Nephron progenitor cell (in vitro differentiated cells): ENCODE results near the gene RAMP3.

Source experiments
- DNase-seq: peaks from one replicate; pipeline ENCODE4 v3.0.0; 2021
- H3K27ac Mint-ChIP-seq: 2 replicates; pipeline ENCODE4 v1.8.0; 2021; ENCODE audit warnings: mild to moderate bottlenecking, moderate library complexity, mixed read lengths
- H3K27me3 Mint-ChIP-seq: 2 replicates; pipeline ENCODE4 v1.8.0; 2021; ENCODE audit warnings: mild to moderate bottlenecking, low read depth, mixed read lengths; ENCODE audit not compliant: poor library complexity
- H3K36me3 Mint-ChIP-seq: 2 replicates; pipeline ENCODE4 v1.8.0; 2021; ENCODE audit warnings: low read depth, mixed read lengths
- H3K4me1 Mint-ChIP-seq: 2 replicates; pipeline ENCODE4 v1.8.0; 2021; ENCODE audit warnings: mixed read lengths
- H3K4me3 Mint-ChIP-seq: 2 replicates; pipeline ENCODE4 v1.8.0; 2021; ENCODE audit warnings: mild to moderate bottlenecking, moderate library complexity, mixed read lengths
- H3K9me3 Mint-ChIP-seq: 2 replicates; pipeline ENCODE4 v1.8.0; 2021; ENCODE audit warnings: mild to moderate bottlenecking, moderate library complexity, mixed read lengths
- CTCF ChIP-seq: fragments of 200-600 bp; sonication (generic); IDR thresholded peaks from 2 replicates; pipeline ENCODE4 v1.5.0; 2021; ENCODE audit warnings: antibody characterized with exemption

RAMP3 gene

DNA sequence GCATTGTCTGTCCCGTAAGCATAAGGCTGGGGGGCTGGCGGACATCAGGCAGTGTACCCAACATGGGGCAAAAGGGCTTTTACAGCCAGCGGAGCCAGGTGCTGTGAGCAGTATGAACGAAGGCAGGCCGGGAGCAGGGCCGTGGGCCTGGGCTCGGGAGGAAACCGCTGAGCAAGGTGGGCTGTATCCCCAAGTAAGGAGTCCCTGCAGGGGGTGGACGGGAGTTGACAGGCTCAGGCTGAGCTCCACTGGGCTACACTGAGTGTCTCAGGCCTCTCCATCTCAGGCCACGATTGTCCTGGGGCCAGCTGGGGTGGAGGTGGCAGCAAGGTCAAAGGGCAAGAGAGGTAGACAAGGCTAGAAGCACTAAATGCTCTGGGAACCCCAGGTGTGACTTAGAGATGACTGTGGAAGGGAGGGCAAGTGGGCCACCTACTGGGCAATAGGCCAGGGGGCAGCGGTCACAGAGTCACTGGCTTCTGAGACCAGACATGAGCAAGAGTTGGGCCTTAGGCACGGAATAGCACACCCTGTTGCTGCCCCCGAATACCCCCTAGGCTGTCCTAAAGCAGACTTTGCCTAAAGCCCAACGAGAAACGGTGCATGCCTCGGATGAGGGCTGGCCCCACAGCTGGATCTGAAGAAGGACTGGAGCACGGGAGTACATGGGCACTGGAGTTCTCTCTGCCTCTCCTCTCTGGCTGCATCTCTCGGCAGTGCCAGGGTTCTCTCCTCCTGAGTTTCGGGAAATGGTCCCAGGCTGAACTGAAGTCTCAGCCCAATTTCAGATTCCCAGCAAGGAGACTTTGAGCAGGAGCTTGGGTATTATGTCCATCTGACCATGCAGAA is 10.8 kb upstream of the RAMP3 start:
- Mint-ChIP-seq H3K27ac (no peak overlapping the region), H3K4me3 (no peak overlapping the region), H3K4me1 (no peaks in the 10 kb centered on the region), H3K36me3 (no peaks in the 10 kb centered on the region), H3K27me3 (peaks cover 26% of the 10 kb centered on the region), H3K9me3 (no peaks in the 10 kb centered on the region)
- DNase-seq: no peak
- TF ChIP-seq CTCF: no peak

- Mint-ChIP-seq H3K4me3 (no peak overlapping the region), H3K9me3 (no peaks in the 10 kb centered on the region), H3K4me1 (peaks cover 5% of the 10 kb centered on the region), H3K27me3 (peaks cover 22% of the 10 kb centered on the region), H3K27ac (no peak overlapping the region), H3K36me3 (no peaks in the 10 kb centered on the region)
- TF ChIP-seq CTCF: no peak
- DNase-seq: no peak
Observed at GRCh38 chr7:45147858-45148652, 9.5 kb upstream of the RAMP3 start.

DNA sequence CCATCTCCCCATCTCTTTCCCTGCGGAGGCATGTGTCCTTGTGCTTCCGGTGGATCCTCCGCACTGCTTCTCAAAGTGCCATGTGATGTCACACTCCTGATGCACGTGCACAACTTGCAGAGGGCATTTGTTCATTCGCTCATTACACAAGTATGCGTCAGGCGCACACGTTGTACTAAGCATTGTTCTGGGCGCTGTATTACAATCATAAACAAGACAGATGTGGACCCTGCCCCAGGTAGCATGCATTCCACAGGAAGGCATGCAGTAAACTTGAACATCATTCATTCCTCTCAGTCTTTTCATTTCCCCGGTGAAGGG is 9.0 kb upstream of the RAMP3 start:
- no peaks in the 10 kb centered on the region for H3K36me3 Mint-ChIP-seq
- no peak for DNase-seq

DNA sequence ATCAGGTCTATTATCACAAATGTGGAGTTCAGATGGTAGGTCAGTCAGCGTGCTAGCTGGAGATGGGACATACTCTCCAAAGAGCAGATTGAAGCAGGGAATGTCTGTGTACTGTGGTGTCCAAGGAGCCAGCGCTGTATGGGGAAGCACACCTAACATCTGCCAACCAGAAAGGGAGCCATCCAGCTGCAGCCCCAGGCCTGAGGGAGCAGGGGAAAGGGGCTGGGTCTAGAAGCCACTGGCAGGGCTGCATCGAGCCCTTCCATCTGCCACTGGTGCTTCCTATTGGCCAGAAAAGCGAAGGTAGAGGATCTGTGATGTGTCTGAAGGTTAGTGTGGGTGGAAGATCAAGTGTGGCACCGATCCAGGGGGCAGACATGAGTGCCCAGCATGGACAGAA is 8.0 kb upstream of the RAMP3 start:
- H3K4me1 Mint-ChIP-seq: peaks cover 11% of the 10 kb centered on the region
- TF ChIP-seq CTCF: no peak
- H3K36me3 Mint-ChIP-seq: no peaks in the 10 kb centered on the region
- peaks cover 28% of the 10 kb centered on the region for H3K27me3 Mint-ChIP-seq
- H3K27ac Mint-ChIP-seq: no peak overlapping the region
- DNase-seq: no peak
- H3K4me3 Mint-ChIP-seq: no peak overlapping the region
- H3K9me3 Mint-ChIP-seq: no peaks in the 10 kb centered on the region

More for the DNA sequence above, 9.0 kb upstream of the RAMP3 start:
- Mint-ChIP-seq H3K27me3 (peaks cover 26% of the 10 kb centered on the region), H3K27ac (no peak overlapping the region), H3K4me1 (peaks cover 11% of the 10 kb centered on the region), H3K4me3 (no peak overlapping the region), H3K9me3 (no peaks in the 10 kb centered on the region)
- TF ChIP-seq CTCF: no peak

DNA sequence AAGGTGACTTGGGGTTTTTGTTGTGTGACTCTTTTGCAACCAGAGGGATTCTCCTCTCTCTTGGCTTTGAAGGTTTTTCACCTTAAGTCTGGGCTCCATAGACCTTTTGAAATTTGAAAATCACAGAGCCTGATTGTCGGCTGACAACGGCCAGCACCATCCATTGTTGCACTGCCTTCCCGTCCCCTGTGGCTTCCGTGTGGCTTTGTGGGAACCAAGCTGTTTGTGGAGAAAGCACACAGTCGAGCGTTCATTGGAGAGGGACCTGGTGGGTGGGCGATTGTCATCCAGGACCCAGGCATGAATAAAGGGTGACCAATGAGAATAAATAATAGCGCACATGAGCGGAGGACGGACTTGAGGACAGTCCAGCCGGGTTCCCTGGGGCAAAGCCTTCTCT is 7.4 kb upstream of the RAMP3 start:
- Mint-ChIP-seq H3K9me3 (no peaks in the 10 kb centered on the region), H3K4me3 (no peak overlapping the region), H3K27ac (no peak overlapping the region), H3K36me3 (no peaks in the 10 kb centered on the region), H3K4me1 (peaks cover 11% of the 10 kb centered on the region), H3K27me3 (peaks cover 34% of the 10 kb centered on the region)
- DNase-seq: no peak
- no peak for TF ChIP-seq CTCF
